ENCODE measurements around the gene LGR6.

LGR6 gene

DNA sequence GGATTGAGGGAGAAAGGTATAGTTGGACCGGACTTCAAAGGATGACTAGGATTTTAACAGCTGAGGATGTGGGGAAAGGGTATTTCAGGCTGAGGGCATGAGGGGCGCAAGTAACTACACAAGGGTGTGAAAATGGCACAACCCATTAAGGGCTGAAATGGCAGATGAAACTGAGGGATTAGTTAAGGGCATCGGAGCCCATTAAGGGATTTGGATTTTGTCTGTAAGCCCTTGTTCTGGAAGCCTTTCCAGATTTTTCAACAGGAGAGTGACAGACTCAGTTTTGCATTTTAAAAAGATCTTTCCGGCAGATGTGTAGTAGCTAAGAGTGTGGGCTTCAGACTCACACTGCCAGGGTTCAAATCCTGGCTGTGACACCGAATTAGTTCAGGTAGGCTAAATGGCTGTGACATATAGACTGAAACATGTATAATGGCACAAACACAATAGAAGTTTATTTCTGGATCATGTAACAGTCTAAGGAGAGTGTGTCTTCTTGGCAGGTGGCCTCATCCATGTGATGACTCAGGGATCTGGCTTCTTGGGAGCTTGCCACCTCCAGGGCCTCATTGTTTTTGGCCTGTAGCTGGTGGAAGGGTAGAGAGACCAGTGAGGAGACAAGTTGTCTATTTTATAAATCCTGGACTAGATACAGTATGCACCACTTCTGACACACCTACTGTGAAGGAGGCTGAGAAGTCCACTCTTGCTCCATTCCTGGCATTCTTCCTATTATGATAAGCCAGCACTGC is 98.5 kb downstream of the LGR6 start:
- no peak for DNase-seq (ENCODE audit: low read depth)

DNA sequence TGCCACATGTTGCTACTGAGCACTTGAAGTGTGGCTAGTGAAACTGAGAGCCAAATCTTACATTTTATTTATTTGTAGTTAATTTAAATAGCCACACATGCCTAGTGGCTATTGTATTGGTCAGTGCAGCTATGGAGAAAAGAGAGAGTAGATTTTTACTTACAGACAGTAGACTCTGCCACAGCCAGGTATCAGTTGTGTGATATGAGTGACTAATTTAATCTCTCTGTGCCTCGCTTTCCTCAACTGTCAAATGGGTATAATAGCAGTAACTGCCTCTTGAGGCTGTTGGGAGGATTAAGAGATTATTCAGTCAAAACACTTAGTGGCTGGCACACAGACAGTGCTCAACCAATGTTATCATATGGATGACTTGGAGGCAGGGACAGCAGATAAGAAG is 99.2 kb downstream of the LGR6 start:
- DNase-seq (ENCODE audit: low read depth), result no peak

GRCh38 chr1:202293569-202293968 is 100.0 kb downstream of the LGR6 start:
- no peak for DNase-seq (ENCODE audit: low read depth)

- no peak for DNase-seq (ENCODE audit: low read depth)
These were observed 108.6 kb downstream of the LGR6 start for GRCh38 chr1:202302166-202302565.

GRCh38 chr1:202304375-202304774 is 110.8 kb downstream of the LGR6 start:
- DNase-seq (ENCODE audit: low read depth), result no peak

- no peak for DNase-seq (ENCODE audit: low read depth)
These were observed 111.6 kb downstream of the LGR6 start for GRCh38 chr1:202305168-202305567.

- DNase-seq (ENCODE audit: low read depth), result no peak
These were observed 113.1 kb downstream of the LGR6 start for GRCh38 chr1:202306535-202307345.

DNA sequence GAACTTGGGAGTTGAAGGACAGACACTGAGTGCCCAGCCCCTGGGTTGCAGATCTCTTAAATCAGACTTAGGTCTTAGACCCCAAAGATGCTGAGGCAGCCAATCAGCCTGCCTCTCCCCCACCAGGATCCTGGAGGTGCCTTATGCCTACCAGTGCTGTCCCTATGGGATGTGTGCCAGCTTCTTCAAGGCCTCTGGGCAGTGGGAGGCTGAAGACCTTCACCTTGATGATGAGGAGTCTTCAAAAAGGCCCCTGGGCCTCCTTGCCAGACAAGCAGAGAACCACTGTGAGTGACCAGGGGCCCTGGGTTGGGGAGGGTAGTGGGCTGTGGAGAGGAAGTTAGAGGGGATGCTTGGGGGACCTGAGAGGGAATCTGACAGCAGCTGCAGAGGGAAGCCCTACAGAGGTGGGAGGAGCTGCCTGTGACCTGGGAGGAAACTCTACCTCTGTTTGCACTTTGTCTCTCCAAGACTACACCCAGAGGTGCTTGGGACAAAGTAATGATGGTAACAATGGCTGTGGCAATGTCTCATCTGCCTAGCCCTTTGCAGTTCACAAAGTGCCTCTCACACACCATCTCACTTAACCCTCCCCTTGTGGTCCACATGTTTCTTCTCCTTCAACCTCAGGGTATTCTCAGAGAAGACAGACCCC is 116.6 kb downstream of the LGR6 start:
- DNase-seq (ENCODE audit: low read depth), result no peak

GRCh38 chr1:202310746-202311145 is 117.1 kb downstream of the LGR6 start:
- no peak for DNase-seq (ENCODE audit: low read depth)

GRCh38 chr1:202311875-202312635 is 118.5 kb downstream of the LGR6 start:
- DNase-seq (ENCODE audit: low read depth), result no peak

DNA sequence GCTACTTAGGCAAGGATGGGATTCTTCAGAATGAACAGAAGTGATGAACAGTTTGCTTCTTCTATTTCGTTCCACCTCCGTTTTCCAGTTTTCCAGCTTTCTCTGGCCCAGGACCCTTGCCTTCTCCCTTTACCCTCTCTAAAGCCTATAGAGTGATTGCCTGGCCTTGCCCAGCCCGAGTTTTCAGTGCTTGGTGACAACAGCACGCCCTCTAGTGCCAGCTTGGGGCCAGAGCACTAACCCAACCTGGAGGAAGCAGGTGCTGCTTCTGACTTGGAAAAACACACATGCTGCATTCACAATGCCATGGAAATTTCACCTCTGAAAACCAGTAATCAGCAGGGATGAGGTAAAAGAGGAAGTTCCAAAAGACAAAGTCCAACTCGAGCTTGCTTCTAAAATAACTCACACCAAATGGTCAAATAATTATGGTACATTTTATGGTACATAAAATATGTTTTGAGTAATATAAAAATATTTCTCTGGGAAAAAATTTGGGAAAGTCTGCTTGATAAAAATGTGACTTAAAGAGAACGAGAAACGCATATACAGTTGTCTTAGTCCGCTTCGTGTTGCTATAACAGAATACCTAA is 122.1 kb downstream of the LGR6 start:
- DNase-seq (ENCODE audit: low read depth), result peak; percentile 66

DNA sequence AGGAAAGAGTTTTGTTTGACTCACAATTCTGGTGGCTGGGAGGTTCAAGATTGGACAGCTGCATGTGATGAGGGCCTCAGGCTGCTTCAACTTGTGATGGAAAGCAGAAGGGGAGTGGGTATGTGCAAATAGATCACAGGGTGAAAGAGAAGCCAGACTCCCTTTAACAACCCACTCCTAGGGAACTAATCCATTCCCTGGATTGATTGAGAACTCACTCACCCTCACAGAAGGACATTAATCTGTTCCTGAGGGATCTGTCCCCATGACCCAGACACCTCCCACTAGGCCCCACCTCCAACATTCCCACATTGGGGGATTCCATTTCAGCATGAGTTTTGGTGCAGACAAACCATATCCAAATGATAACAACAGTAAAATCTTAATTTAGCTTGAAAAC is 122.6 kb downstream of the LGR6 start:
- no peak for DNase-seq (ENCODE audit: low read depth)

GRCh38 chr1:202317941-202318925 is 124.6 kb downstream of the LGR6 start:
- no peak for DNase-seq (ENCODE audit: low read depth)

DNA sequence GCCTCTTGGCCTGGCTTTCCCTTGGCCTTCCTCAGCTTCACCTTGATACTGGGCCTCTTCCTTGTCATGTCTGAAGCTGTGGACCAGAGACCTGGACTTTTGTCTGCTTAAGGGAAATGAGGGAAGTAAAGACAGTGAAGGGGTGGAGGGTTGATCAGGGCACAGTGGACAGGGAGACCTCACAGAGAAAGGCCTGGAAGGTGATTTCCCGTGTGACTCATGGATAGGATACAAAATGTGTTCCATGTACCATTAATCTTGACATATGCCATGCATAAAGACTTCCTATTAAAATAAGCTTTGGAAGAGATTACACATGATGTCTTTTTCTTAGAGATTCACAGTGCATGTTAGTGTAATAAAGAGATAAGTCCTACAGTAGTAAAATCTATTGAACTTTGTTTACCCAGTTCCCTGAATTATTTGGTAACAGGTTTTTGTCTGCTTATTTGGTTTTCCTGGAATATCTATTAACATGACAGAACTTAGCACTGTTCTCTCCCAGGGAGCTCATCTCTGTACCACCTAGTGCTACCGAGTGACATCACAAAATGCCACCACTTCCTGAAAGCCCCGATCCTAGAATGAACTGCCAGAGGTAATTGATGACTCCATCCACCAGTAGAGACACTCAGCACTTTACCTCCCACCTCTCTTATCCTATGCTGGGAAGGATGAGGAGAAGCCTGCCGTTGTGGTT is 125.9 kb downstream of the LGR6 start:
- DNase-seq (ENCODE audit: low read depth), result no peak

DNA sequence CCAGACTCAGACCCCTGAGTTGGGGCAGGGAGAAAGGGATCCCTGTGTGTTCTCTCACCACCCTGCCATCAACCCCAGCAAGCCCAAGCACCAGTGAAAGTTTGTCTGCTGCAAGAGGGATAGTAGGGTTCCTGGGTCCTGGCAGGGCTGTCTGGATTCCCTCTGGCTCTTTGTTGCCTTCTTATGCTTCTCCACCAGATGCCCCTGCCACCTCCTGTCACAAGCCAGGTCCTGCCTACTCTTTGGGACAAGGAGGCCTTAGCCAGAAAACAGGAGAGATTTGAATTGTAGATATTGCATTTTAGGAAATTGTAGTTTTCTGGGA is 126.4 kb downstream of the LGR6 start:
- DNase-seq (ENCODE audit: low read depth), result no peak

DNA sequence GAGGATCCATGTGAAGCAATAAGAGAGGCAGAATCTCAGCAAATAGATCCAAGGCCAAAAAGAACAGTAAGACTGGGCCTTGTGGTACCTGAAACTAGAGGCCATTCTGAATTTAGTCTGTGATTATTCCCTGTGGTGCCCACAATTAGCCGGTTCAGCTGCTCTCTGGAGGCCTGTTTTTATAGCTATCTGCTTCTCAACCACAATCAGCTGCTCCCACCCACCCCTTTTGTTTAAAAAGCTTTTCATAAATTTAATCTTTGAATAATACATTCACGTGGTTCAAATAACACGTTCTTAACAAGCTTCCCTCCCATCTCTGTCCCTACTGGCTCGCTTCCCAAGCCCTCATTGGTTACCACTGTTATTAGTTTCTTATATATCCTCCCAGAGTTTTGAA is 130.1 kb downstream of the LGR6 start:
- DNase-seq (ENCODE audit: low read depth), result no peak

GRCh38 chr1:202324646-202325045 is 131.0 kb downstream of the LGR6 start:
- DNase-seq (ENCODE audit: low read depth), result no peak

- DNase-seq (ENCODE audit: low read depth), result no peak
These were observed 136.3 kb downstream of the LGR6 start for GRCh38 chr1:202329891-202330290.

GRCh38 chr1:202333861-202334260 is 140.3 kb downstream of the LGR6 start:
- no peak for DNase-seq (ENCODE audit: low read depth)

All from stimulated activated CD8-positive, alpha-beta memory T cell treated with anti-CD3 and anti-CD28 coated beads, Interleukin-4, amount 100 ng/mL, for 24 hours (primary cell).